Cerebellar cortex (tissue), 1 donor: ENCODE measurements around the gene MTFP1.
"Not testable (repeated sequence)": the region's sequence is repeated elsewhere in the genome, so short reads cannot be mapped to it uniquely, and the experiment has no call there.

ENCODE experiments used
- DNase-seq: peaks from one replicate; pipeline ENCODE4 v3.0.0-alpha.2; 2015; ENCODE audit warnings: low spot score

Gene MTFP1, protein sequence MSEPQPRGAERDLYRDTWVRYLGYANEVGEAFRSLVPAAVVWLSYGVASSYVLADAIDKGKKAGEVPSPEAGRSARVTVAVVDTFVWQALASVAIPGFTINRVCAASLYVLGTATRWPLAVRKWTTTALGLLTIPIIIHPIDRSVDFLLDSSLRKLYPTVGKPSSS

DNA sequence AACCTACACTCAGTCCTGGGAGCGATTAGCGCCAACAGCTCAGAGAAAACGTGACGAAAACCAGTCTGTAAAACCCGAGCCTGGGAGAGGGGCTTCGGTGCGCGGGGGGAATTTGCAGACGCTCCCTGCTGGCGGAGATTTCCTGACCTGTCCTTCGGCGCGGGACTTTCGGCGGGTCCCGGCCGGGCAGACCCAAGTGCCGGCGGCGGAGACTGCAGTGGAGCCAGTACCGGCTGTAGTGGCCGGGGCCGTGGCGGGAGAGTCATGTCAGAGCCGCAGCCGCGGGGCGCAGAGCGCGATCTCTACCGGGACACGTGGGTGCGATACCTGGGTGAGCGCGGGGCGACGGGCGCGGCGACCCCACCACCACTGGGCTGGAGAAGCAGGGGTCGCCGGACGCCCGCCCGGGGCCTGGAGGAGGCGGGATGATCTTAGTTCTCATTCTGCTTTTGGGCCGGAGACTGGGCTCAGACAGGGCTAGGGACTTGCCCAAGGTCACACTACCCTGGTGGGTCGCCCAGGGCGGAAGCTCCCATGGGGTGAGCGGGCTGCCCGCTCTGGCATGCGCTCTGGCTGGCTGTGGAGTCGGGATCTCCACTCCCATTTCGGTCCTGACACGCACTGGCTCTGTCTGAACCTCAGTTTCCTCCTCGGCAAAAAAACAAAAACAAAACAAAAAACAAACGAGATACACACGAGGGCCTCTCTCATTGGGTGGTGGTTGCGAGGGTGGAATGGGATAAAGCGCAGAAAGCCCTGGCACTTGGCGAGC is at the start of gene MTFP1:
TSS of gene MTFP1 (plus strand) at position 153 of the 772 bp plus-strand sequence. CDS start at position 265, 112 bp downstream.
- DNase-seq, result peak; percentile 72

DNA sequence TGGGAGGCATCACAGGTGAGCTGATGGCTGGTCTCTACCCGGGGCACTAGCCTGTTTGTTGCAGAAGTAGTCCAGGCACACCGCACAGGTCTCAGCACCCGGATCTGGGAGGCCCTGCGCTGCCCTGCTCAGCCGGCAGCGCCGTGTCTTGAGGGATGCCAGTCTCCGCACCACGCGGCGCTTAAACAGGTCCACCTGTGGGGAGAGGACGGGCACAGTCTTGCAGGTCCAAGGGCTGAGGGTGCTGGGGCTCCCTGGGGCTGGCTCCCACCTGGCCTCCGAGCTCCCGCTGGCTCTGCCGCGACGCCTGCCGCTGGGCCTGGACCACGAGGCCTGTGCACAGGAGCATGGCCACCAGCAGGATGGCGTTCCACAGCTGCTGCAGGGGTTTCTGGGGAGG is 45.6 kb upstream of the MTFP1 start:
- DNase-seq, result no peak

DNA sequence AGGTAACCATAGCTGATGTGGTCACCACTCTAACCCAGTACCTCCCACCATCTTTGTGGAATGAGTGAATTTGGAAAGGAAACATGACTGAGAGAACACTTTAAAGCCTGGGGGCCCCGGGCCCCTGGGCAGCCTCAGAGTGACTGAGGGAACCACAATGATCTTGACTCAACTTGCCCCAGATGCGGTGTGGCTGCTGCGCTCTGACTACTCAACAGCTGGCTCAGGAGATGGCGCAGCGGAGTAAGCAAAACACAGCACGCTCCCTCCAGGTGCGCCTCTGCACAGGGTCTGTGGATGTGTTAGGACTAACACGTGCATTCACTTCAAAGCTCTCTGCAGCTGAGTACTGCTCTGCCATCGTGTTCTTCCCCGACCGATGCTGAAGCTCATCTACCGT is 44.3 kb upstream of the MTFP1 start:
- DNase-seq, result no peak

DNA sequence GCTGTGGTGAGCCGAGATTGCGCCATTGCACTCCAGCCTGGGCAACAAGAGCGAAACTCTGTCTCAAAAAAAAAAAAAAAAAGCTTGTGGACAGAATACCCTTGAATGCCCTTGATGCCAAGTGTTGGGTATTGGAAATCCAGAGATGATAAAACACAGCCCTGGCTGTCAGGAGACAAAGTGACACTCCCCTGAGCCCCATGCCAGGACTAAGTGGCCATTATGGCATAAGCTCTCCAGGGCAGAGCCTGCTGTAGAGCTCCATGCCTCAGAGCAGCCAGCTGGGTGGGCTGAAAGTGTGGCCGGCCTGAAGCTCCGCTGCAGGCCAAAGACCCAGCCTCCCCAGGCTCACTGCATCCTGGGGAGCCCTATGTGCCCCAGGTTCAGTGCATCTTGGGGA is 43.2 kb upstream of the MTFP1 start:
- no peak for DNase-seq

DNA sequence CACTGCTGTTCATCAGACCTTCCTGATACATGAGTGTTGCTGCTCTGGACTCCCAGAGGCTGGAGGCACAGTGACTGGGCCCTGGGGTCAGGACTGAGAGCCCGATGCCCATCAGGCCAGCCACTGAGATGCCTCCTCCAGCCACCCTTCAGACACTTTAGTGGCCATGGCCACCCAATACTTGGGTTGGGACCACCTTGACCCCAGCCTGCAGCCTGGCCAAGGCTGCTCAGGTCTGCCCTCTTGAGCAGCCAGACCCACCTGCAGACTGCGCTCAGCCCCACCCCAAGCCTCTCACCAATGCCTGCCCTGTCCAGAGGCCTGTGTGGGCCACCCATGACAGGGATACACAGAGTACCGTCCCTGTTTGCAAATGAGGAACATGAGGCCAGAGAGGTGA is 42.5 kb upstream of the MTFP1 start:
- DNase-seq, result no peak

DNA sequence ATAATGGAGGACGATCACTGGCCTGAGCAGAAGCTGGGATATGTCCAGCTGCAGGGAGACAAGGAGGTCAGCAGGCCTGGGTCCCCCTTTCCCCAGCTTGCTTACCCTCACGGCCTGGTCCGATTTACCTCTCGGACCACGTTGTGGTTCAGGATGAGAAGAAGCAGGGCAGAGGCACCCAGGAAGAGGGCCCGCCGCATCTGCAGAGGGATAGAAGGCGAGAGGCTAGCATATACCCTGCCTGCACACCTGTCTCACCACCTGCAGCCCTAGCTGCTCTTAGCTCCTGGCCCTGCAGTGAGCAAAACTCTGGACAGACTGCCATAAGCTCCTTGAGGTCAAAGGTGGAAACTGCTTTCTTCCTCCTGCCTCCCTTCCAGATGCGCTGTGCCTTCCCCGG is 39.6 kb upstream of the MTFP1 start:
- no peak for DNase-seq

DNA sequence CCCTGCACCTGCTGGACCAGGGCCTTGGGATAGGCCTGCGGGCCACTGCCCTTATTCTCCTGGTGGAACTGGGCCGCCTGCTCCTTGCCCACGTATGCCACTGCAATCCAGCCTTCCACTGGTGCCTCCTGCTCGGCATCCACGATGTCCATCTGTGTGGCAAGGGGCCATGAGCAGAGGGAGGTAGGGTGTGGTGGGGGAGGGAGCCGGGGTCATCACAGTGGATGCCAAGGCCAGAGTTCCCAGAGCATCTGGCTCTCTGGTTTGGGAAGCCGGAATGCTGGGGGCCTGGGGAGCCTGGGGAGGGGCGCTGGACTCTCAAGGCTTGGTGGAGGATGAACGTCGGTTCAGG is 39.0 kb upstream of the MTFP1 start:
- no peak for DNase-seq

DNA sequence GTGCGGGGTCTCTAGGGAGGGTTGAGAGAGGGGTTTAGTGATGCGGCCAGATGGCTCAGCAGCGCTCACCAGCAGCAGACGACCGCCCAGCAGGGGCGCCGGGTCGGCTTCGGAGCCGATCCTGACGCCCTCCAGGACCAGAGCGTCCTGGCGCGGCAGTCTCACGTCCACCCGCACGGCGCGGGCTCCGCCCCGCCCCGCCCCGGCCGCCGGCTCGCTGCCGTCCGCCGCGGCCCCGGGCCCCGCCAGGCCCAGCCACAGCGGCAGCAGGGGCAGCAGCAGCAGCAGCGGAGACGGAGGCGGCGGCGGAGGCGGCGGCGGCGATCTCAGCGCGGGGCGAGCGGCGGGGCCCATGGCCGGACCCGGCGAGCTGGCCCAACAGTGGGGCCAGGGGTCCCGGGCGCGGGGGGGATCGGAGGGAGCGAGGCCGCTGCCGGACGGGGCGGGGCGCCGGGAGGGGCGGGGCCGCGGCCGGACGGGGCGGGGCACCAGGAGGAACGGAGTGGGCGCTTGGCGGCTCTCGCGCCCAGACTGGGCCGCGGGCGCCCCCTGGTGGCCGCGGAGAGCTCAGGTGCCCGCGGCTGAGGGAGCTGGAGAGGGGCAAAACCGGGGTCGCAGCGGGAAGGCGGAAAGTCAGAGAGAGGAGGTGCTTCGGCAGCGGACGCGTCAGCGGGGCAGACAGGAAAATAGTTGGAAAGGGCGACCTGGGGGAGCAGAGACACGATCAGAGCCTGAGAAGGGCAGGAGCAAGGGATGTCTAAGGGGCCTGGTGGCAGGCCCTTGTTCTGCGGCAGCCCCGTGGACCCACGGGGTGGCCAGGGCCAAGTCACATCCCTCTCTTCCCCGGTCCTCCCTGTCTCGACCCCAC is 38.4 kb upstream of the MTFP1 start, which contains the start of gene RNF215:
TSS of gene RNF215 (minus strand) at position 452 of the 868 bp plus-strand sequence. CDS start at position 354, 98 bp downstream.
- DNase-seq, result peak; percentile 80

DNA sequence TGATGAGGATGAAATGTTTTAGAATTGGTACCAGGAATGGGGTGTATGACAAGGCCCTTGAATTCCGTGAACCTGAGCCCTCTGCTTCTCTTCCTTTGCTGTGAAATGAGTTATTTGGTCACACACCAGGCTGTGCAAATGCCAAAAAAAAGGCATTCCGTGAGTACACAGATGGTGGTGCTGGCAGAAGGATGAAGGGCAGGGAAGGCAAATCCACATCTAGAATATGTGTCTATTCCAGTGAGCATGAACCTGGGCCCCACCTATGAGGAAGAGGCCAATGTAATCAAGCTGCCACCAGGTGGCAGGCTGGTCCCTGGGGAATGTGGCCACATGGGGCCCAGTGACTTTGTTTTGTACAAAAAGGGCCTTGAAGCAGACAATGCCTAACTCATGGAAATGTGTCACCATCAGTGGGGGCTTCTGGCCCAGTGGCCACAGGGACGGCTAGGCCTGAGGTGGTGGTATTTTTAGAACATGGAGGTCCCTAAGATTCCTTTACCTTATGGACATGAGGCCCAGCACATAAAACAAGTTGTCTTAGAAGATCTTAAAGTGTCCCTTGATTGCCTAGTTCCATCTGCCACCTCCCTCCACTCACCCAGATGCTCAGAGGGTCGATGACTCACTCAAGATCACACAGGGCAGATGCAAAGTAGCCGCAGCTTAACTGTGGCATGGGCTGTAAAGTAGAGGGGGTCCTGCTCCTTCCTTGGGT is 34.4 kb upstream of the MTFP1 start:
- DNase-seq, result peak; percentile 75

DNA sequence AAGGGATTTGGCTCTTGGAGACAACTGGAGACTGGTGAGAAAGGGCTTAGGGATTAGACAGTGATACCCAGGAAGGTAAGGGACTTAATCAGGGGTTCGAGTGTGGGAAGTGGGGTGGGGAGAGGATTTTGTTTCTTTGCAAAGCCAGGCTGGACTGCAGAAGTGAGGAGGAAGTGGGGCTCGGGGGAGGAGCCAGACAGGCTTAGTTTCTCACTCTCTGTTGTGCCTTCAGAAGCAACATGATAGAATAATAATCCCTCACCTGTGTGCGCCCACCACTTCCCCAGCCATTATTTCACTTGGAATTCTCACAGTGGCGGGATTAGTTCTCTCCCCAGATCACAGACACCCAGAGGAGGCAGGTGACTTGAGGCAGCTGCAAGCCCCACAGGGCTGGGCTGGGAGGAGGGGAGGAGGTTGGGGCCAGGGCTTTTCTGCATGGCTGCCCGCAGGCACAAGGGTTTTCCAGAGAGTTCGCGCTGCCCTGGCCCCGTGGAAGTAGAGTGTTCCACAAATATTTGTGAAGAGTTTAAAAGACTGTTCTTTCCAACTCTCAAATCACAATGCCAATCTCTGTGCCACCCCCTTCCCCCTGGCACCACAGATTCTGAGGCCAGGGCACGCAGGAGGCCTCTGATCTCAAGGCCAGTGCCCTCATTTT is 32.8 kb upstream of the MTFP1 start:
- no peak for DNase-seq

DNA sequence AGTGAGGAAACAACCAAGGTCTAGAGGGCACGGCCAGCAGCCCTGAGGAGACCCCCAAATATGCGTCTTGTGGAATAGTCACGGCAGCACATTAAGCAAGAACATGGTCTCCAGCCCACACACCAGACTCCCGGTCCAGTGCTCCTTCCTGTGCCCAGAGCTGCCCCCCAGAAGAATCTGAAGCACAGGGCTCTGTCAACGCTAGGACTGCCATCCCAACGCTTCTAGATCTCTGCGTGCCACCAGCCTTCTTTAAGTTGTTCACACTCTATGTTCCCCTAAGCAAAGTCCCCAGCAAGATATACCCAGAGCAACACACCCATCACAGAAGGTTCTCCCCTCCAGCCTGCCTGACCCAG is 32.3 kb upstream of the MTFP1 start:
- DNase-seq, result no peak

DNA sequence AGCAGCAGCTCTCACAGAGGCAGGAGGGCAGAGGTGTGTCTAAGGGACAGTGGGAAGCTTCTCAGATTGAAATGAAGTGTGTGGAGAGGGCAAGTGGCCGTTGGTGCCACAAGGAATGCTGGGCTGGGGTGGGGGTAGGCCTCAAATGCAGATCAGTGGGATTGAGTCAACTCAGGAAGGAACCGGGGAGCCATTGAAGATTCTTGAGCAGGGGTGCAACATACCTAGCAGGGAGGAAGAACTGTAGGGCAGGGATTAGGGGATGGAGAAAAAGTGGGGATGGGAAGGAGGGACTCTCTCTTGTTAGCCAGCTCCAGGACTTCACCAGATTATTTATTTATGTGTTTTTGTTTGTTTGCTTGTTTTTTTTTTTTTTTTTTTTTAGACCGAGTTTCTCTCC is 31.7 kb upstream of the MTFP1 start:
- no peak for DNase-seq

DNA sequence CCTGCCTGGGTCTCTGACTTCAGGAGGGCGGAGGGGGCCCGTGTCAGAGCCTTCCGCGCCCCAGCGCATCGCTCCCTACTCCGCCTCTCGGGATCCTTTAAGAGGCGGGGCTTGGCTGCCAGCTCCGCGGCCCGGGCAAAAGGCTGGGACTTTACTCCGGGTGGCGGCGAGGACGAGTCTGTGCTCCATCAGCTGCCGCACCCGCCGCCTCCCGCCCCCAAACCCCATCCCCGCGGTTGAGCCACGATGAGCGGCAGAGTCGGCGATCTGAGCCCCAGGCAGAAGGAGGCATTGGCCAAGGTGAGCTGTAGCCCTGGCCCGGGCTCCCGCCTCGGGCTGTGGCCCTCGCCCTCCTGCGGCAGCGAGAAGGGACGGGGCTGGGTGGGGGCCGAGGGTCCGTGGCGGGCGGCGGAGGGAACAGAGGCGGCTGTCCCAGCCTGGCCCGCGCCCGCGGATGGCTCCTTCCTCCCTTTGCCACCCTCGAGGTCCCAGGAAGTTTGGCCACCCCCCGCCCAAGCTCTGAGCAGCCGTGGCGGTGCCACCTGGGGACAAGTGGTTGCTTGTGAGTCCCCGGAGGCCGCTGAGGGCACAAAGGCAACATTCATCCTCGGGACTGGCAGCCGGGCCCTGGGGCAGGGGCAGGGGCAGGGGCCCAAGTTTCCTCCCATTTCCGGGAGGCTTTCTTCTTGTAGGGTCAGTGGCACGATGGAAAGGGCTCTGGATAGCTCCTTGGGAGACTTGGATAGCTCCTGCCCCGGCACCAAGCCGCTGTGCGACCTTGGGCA is 28.5 kb upstream of the MTFP1 start, which contains the start of gene SEC14L2:
TSS of gene SEC14L2 (plus strand) at position 148 of the 785 bp plus-strand sequence. CDS start at position 247, 99 bp downstream.
- DNase-seq, result peak; percentile 83

DNA sequence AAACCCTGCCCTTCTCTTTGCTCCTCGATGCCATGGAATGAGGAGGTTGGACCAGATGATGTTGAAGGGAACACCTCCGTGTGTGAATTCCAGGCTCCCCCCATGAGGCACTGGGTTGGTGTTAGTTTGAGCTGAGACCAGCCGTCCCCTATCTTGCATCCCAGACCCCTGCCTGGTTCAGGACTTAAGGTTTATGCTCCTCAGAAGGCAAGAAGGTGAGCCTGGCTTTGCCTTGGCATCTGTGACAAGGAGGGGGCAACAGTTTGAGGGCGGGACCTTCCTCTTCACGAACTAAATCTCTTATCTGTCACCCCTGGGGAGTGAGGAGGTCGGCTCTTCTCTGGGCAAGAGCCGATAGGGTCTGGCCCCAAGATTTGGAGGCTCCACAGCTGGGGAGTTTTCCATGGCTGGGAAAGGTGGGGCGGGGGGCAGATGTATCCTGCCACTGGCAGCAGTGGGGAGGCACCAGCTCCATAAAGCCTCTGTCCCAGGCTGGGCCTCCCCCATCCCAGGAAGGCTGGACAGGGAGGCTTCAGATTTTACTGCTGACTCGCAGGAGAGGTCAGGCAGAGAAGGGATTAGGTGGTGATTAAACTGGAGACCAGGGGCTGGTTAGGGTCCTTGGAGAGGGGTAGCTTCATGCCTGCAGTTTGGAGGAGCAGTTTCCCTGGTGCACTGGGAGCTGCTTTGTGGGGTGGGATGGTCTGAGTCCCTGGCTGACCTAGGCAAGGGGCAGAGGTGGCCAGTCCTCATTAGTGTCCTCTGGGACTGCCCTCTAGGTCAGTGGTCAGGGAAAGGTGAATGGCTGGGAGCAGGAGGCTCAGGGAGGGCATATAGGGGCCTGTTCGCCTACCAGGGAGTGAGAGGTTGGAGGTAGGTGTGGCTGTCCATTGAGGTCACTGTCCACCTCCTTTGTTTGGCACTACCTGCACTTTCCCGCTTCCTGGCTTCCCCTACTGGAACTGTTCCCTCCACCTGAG is 27.6 kb upstream of the MTFP1 start:
- DNase-seq, result no peak

DNA sequence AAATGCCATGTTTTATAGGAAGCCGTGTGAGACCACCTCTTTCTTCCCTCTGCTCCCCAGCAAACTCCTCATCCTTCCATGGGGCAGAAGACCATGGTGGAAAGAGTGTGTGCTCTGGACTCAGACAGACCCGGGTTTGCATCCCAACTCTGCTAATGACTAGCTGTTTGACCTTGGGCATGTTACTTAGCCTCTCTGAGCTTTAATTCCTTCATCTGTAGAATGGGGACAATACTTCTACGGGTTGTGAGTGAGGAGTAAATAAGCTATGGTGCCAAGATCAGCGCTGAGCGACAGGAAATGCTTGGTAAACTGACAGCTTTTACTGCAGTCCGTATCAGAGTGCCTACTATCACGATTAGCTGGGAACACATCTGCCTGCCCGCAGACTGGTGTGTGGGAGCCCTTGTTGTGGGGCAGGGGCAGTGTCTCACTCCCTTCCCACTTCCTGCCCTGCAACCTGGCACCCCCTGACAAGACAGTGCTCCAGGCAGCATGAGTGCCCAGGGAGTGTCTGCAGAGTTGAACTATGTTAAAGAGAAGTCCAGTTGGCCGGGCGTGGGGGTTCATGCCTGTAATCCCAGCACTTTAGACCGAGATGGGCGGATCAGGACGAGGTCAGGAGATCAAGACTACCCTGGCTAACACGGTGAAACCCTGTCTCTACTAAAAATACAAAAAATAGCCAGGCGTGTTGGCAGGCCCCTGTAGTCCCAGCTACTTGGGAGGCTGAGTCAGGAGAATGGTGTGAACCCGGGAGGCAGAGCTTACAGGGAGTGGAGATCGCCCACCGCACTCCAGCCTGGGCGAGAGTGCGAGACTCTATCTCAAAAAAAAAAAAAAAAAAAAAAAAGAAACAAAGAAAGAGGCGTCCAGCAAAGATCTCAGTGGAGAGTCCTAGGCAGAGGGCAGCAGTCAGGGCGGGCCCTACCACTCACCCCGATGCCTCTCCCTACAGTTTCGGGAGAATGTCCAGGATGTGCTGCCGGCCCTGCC is 26.6 kb upstream of the MTFP1 start:
- DNase-seq, result no peak

DNA sequence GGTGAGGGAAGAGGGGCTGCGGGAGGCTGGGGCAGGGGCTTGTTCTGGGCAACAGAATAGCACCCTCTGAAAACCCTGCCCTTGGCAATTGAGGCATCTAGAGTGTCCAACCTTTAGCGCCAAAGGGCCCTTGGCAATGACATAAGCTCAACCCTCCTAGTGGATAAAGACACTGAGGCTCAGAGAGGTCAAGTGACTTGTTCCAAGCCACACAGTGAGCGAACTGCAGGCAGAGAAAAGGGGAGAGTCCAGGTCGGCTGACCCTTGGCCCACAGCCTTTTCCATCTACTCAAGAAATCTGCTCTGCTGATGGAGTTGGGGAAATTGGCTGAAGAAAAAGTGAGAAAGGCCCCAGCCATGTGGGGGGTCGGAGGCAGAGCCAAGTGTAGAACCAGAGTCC is 25.9 kb upstream of the MTFP1 start:
- no peak for DNase-seq

DNA sequence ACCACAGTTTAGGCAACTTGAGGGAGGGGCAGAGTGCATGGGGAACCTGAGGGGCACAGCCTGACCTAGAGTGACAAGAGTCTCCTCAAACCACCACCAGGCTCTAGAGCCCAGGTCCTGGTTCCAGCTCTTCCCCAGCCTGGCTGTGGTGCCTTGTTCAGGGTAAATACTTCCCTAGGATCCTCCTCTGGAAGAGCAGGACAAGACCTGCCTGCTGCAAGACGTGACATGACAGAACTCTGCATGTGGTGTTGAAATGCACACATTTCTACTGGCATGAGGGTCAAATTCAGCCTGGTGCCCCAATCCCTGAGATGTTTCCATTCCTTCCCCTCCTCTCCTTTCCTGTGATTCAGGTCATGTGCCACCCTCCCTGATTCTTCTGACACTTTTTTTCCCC is 25.4 kb upstream of the MTFP1 start:
- DNase-seq, result no peak

DNA sequence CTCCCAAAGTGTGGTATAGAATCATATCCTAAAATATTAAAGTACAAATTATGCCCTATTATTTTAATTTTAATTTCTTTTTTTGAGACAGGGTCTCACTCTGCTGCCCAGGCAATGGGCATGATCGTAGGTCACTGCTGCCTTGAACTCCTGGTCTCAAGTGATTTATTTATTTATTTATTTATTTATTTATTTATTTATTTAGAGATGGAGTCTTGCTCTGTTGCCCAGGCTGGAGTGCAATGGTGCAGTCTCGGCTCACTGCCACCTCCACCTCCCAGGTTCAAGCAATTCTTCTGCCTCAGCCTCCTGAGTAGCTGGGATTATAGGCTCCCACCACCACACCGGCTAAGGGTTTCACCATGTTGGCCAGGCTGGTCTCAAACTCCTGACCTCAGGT is 24.5 kb upstream of the MTFP1 start:
- not testable (repeated sequence) for DNase-seq
